Ectodermal cell (in vitro differentiated cells): ENCODE results near the gene HMCN2.
"Not testable (repeated sequence)": the region's sequence is repeated elsewhere in the genome, so short reads cannot be mapped to it uniquely, and the experiment has no call there.

Experiments
- H3K27ac ChIP-seq: 2 replicates; pipeline ENCODE4 v1.7.0; 2013; ENCODE audit warnings: mild to moderate bottlenecking, low read depth, low read length; ENCODE audit not compliant: insufficient read depth, poor library complexity, severe bottlenecking
- H3K27me3 ChIP-seq: 2 replicates; pipeline ENCODE4 v1.7.0; 2013; ENCODE audit warnings: mild to moderate bottlenecking, low read length; ENCODE audit not compliant: insufficient read depth, control insufficient read depth, poor library complexity, severe bottlenecking
- H3K36me3 ChIP-seq: one replicate; pipeline ENCODE4 v1.7.0; 2013; ENCODE audit warnings: low read length; ENCODE audit not compliant: control insufficient read depth, insufficient read depth
- H3K4me1 ChIP-seq: one replicate; pipeline ENCODE4 v1.7.0; 2013; ENCODE audit warnings: low read length; ENCODE audit not compliant: control insufficient read depth, insufficient read depth
- H3K4me3 ChIP-seq: 2 replicates; pipeline ENCODE4 v1.7.0; 2013; ENCODE audit warnings: low read depth, low read length, control low read depth; ENCODE audit not compliant: insufficient read depth
- H3K9me3 ChIP-seq: 2 replicates; pipeline ENCODE4 v1.7.0; 2013; ENCODE audit warnings: mild to moderate bottlenecking, low read length, moderate library complexity; ENCODE audit not compliant: control insufficient read depth
- WGBS, 2 experiments: methylation state at CpG; one replicate each; pipeline ENCODE4 v1.1.7; 2013; ENCODE audit warnings: missing lambda C conversion rate in 2 of 2; 5-methylcytosine and 5-hydroxymethylcytosine counted together

Gene HMCN2

GRCh38 chr9:130337318-130337717 lies 71.8 kb downstream of the HMCN2 start:
- H3K27ac ChIP-seq, result no peak overlapping the region
- 93 to 95% methylated on average over 9 of the region's 9 CpGs for WGBS, 2 experiments
- no peak overlapping the region for H3K4me3 ChIP-seq
- no peaks in the 10 kb centered on the region for H3K4me1 ChIP-seq
- no peaks in the 10 kb centered on the region for H3K9me3 ChIP-seq
- no peaks in the 10 kb centered on the region for H3K36me3 ChIP-seq
- H3K27me3 ChIP-seq, result no peaks in the 10 kb centered on the region

GRCh38 chr9:130337784-130338380 lies 72.3 kb downstream of the HMCN2 start:
- WGBS, 2 experiments, result 91 to 92% methylated on average over 16 of the region's 16 CpGs
- no peak overlapping the region for H3K27ac ChIP-seq
- no peaks in the 10 kb centered on the region for H3K27me3 ChIP-seq
- H3K36me3 ChIP-seq, result no peaks in the 10 kb centered on the region
- no peak overlapping the region for H3K4me3 ChIP-seq
- no peaks in the 10 kb centered on the region for H3K9me3 ChIP-seq
- H3K4me1 ChIP-seq, result no peaks in the 10 kb centered on the region

- not testable (repeated sequence) for H3K9me3 ChIP-seq, H3K27me3 ChIP-seq, H3K4me3 ChIP-seq, H3K27ac ChIP-seq, H3K4me1 ChIP-seq, H3K36me3 ChIP-seq
- 95 to 97% methylated on average over 8 of the region's 8 CpGs for WGBS, 2 experiments
Observed at GRCh38 chr9:130338891-130339290, 73.3 kb downstream of the HMCN2 start.

GRCh38 chr9:130339306-130339705 lies 73.7 kb downstream of the HMCN2 start:
- no peaks in the 10 kb centered on the region for H3K27me3 ChIP-seq
- no peaks in the 10 kb centered on the region for H3K9me3 ChIP-seq
- no peak overlapping the region for H3K4me3 ChIP-seq
- H3K36me3 ChIP-seq, result no peaks in the 10 kb centered on the region
- WGBS, 2 experiments, result 71 to 82% methylated on average over 4 of the region's 4 CpGs
- no peaks in the 10 kb centered on the region for H3K4me1 ChIP-seq
- no peak overlapping the region for H3K27ac ChIP-seq

GRCh38 chr9:130340011-130340410 lies 74.5 kb downstream of the HMCN2 start:
- Histone ChIP-seq H3K9me3 (no peaks in the 10 kb centered on the region), H3K27me3 (no peaks in the 10 kb centered on the region), H3K4me1 (no peaks in the 10 kb centered on the region), H3K27ac (no peak overlapping the region), H3K4me3 (no peak overlapping the region), H3K36me3 (no peaks in the 10 kb centered on the region)
- WGBS, 2 experiments, result 89 to 90% methylated on average over 10 of the region's 10 CpGs

GRCh38 chr9:130340557-130340956 lies 75.0 kb downstream of the HMCN2 start:
- not testable (repeated sequence) for H3K4me3 ChIP-seq, H3K27me3 ChIP-seq, H3K9me3 ChIP-seq, H3K27ac ChIP-seq, H3K36me3 ChIP-seq, H3K4me1 ChIP-seq
- WGBS, 2 experiments, result 92 to 93% methylated on average over 17 of the region's 17 CpGs

GRCh38 chr9:130341128-130341527 lies 75.6 kb downstream of the HMCN2 start:
- WGBS, 2 experiments, result 92 to 93% methylated on average over 13 of the region's 13 CpGs
- Histone ChIP-seq H3K36me3 (no peaks in the 10 kb centered on the region), H3K4me1 (peaks cover 7% of the 10 kb centered on the region), H3K27me3 (no peaks in the 10 kb centered on the region), H3K4me3 (no peak overlapping the region), H3K9me3 (no peaks in the 10 kb centered on the region), H3K27ac (no peak overlapping the region)

- peaks cover 11% of the 10 kb centered on the region for H3K4me1 ChIP-seq
- H3K36me3 ChIP-seq, result no peaks in the 10 kb centered on the region
- H3K27ac ChIP-seq, result no peak overlapping the region
- no peak overlapping the region for H3K4me3 ChIP-seq
- H3K9me3 ChIP-seq, result no peaks in the 10 kb centered on the region
- H3K27me3 ChIP-seq, result no peaks in the 10 kb centered on the region
- 90% methylated on average over 12 of the region's 13 CpGs for WGBS, 2 experiments
Observed at GRCh38 chr9:130341839-130342713, 76.5 kb downstream of the HMCN2 start.

- H3K27me3 ChIP-seq, result no peaks in the 10 kb centered on the region
- 92% methylated on average over 11 of the region's 11 CpGs for whole genome bisulfite sequencing, 2 experiments
- H3K36me3 ChIP-seq, result no peaks in the 10 kb centered on the region
- no peaks in the 10 kb centered on the region for H3K9me3 ChIP-seq
- H3K4me1 ChIP-seq, result peaks cover 11% of the 10 kb centered on the region
- H3K27ac ChIP-seq, result no peak overlapping the region
- no peak overlapping the region for H3K4me3 ChIP-seq
Observed at GRCh38 chr9:130342714-130343085, 77.1 kb downstream of the HMCN2 start.

- Histone ChIP-seq H3K36me3 (no peaks in the 10 kb centered on the region), H3K4me3 (no peak overlapping the region), H3K4me1 (peaks cover 11% of the 10 kb centered on the region), H3K9me3 (no peaks in the 10 kb centered on the region), H3K27ac (no peak overlapping the region), H3K27me3 (no peaks in the 10 kb centered on the region)
- WGBS, 2 experiments, result 40 to 42% methylated on average over 12 of the region's 12 CpGs
Observed at GRCh38 chr9:130343445-130343918, 77.9 kb downstream of the HMCN2 start.
